Anterior cingulate cortex (tissue), 58 donors: ENCODE data around the gene IQSEC1.

Experiments
- DNase-seq, 58 donors: peaks; one replicate each; lab custom pipeline; 2025; lab: John Stamatoyannopoulos, UW

Gene IQSEC1

GRCh38 chr3:12991861-12992281 lies 81.4 kb downstream of the IQSEC1 start:
- DNase-seq, result no peak

- DNase-seq, result peak in 3 of 58 donors; percentile 30 to 39 (median 39)
These were observed 81.8 kb downstream of the IQSEC1 start for GRCh38 chr3:12991481-12991837.

GRCh38 chr3:12990781-12991480 lies 82.3 kb downstream of the IQSEC1 start:
- peak in 1 of 58 donors; percentile 25 for DNase-seq

DNA sequence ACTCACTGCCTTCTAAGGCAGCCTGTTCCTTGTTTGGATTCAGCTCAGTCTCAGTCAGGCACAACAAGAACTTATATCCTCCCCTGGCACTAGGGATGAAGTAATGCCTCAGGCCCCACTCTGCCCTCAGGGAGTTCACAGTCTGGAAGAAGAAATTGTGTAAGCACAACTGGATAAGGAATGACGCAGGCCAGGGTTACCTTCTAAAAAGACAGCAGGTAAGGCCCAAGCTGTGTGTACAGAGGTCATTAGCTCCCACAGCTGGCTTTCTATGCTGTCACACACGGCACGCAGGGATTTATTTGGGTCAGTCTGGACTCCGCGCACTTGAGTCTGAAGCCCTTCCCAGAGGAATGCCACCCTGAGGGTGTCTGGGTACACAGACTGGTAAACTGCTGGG lies 82.9 kb downstream of the IQSEC1 start:
- no peak for DNase-seq

GRCh38 chr3:12988728-12989454 lies 84.3 kb downstream of the IQSEC1 start:
- no peak for DNase-seq

DNA sequence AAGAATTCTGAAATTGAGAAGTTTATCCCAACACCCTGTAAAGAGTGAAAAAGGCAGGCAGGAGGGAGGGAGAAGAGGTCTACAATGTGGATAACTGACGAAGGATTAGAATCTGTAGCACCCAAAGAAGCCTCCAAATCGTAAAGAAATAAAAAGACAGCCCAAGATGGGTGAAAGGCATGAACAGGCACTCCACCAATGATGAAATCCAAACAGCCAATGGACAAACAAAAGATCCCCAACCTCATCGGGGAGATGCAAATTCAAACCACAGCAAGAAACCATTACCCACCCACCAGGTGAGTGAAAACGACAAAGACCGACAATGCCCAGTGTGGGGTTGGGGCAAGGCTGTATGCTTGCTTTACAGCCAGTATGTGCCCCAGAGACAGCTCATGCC lies 85.6 kb downstream of the IQSEC1 start:
- DNase-seq, result no peak

- DNase-seq, result no peak
These were observed 86.2 kb downstream of the IQSEC1 start for GRCh38 chr3:12986986-12987385.

DNA sequence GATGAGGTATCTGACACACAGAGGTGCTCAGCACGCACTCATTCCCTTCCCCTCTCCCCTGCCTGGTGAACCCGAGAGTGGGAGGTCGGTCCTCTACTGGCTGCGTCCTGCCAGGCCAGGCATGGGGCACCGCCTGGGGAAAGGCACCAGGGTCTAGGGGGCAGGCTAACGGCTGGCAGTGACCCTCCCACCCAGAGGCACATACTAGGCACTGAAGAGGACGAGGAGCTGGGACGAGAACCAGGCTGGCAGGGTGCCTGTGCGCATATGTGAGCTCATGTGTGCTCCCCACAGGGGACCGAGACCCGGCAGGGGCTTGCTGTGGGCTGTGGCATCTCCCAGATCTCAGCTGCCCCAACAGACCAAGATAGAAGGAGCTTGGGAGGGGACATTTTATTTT lies 86.7 kb downstream of the IQSEC1 start:
- DNase-seq, result no peak

DNA sequence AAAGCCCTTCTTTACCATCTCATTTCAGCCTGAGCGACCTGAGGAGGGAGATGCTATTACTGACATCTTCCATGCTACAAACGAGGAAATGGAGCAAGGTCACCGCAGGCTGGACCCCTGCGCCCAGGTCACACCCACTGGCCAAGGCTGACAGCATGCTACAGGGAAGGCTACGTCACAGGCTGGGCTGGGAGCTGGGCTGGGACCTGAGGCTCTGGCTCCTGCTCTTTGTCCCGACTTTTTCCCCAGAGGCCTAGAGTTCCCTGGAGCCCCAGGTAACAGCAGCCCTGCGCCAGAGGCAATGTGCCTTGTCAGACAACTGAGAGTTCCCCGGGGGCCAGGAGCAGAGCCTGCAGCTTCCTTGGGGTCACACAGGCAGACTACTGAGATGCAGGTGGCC lies 87.2 kb downstream of the IQSEC1 start:
- no peak for DNase-seq

DNA sequence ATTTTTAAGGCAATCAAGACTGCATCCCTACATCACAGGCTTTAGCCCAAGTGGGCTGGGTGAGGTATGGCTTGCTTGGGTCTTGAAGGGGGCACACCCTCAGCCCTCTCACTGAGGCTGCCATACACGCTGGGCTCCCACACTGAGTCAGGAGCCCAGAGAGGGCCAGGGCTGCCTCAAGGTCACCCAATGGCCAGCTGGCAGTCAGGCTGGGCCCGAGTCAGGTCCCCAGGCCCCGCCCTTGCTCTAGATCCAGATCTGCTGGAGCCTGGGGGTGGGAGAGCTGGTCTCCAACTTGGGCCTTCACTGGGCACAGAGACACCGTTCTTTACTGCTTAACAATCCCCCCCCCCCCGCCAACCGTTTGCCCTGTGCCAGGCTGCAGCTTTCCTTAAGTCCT lies 88.1 kb downstream of the IQSEC1 start:
- DNase-seq, result no peak

DNA sequence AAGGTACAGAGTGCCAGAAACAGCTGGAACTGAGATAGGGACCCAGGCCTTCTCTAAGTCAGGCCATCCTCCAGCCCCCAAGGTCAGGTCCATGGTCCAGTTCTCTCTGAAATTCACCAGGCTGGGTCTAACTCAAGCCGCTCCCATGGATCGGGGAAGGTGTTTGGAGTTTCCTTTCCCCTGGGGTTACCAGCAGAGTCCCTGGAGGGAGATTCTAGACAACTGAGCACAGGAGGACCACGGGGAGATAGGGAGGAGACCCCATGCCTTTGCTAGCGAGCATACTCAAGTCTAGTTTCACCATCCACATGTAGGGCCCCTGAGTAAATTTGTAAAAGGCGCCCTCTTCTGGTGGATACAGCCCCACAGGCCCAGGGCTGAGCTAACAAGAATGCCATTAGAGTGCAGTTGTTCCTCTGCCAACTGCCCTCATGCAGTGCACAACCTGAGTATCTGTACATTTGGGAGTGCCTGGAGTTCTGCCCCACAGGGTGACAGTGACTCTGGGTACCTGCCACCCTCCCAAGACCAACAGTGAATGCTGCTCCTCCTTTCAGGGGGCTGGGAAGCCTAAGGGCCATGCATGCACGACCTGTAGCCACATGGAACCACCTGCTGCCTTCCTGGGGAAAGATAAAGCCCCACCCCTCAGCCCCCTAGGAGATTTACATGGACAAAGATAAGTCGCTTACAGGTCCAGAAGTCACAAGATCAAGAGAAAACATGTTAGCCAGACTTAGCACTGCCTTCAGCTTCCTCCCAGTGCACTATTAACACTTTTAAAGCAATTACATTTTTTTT lies 89.0 kb downstream of the IQSEC1 start:
- peak in 45 of 58 donors; percentile 9 to 79 (median 48) for DNase-seq

GRCh38 chr3:12983319-12983718 lies 89.9 kb downstream of the IQSEC1 start:
- DNase-seq, result no peak

DNA sequence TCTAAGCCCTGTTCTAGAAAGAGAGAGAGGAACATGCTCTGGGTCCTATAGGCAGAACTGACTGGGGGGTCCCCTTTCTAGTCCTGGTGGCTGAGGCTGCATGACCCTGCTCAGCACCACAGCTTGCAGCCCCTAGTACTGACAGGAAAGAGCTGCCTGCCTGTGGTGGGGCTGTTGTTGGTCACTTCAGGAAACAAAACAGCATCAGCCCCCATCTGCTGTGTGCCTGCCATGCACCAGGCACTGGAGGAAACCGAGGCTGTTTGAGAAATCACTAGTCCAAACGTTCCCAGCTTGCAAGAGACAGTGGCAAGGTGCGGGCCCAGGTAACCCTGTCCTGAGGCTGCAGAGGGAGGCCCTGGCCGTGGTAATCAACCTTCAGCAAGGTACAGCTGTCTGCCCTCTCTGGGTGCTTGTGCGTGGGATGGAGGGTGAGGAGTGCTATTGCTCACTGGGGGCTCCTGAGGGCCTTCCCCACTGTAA lies 90.6 kb downstream of the IQSEC1 start:
- DNase-seq, result no peak

DNA sequence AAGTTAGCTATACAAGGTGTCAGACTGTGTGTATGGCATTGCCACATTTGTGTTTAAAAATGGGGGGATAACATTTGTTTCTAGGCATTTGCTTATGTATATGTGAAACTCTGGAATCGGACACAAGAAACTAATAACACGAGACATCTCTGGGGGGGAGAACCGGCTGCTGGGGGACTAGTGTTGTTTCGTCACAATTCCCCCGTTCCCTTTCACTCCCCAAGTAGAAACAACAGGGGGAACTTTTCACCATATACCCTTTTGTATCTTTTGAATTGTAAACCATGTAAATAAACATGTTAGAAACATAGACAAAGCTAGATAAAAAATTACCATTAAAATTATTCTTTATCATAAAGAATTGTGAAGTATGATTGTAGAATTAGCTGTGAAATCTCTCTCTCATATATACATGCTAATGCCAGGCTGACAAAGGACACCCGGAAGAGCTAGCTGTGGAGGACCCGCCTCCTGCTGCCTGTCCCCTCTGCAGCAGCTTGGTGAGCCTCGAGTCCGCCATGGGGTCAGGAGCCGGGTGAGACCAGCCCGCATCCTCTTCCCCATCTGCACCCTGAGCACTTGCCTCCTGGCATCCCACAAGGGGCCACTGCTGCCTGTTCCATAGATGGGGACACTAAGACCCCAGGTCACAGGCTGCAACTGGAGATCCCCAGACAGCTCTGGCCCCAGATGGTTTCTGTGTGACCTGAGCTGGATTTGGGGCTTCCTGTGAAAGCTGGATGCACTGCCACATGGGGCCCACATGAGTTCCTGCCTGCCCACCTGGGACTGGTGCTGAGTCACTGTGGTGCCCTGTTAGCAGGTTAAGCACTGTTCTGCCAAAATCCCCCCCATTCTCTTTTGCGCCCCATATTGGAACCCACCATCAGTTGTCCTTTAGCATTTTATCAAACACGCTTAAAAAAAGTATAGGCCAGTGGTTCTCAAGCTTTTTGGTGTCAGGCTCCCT lies 91.6 kb downstream of the IQSEC1 start:
- DNase-seq, result no peak

DNA sequence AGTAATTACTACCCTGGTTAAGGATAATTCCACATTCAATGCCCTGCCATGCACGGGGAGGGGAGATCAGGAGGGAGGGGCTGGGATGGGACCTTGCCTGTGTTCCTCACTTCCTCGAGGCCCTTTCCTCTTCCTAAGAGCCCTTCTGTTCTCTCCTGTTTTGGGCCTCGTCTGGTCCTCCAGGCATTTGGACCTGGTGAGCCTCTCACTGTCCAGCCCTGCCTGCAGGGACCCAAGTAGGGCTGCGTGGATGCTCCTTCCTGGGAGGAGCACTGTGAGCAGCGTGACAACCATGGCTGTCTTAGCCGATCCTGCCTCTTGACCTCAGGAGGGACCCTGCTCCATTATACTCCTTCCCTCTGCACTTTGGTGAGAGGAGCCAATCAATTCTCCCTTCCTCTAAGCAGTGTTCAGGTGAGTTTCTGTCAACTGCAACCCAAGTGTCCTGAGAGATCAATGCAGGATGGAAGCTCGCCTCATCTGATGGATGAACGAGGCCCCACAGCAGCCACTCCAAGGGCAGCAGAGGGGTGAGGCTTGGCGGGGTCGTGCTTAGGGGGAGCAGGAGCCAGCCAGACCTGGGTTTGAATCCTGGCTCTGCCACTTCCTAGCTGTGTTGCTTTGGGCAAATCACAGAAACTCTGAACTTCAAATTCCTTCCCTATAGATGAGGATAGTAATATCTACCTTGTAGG lies 92.5 kb downstream of the IQSEC1 start:
- DNase-seq, result no peak

DNA sequence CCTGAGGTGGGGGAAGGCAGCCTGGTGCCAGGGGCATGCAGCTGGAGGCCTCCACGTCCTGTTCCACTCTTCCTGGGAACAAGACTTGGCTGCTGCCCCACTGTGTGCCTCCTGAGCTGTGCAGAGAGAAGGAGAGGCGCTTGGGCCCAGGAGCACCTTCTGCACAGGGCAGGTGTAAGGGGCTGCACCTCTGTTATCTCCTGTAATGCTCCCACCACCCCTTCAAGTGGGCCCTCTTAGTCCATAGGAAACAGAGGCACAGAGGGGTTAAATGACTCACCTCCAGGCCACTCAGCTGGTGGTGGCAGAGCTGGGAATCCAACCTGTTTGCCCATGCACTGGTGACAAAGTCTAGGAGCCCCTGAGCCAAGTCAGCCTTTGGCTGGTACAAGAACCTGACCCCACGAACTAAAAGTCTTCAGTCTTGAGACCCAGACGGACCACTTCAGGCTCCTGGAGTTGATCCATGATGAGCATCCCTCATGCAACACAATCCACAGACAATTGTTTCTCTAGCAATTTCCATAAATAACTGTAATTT lies 93.2 kb downstream of the IQSEC1 start:
- DNase-seq, result no peak

- DNase-seq, result no peak
These were observed 93.9 kb downstream of the IQSEC1 start for GRCh38 chr3:12979151-12979946.

GRCh38 chr3:12978682-12979081 lies 94.5 kb downstream of the IQSEC1 start:
- DNase-seq, result no peak
